GM21526 (cell line): Measurements from ENCODE around the gene FZD2.
"Not testable (repeated sequence)": the region's sequence is repeated elsewhere in the genome, so short reads cannot be mapped to it uniquely, and the experiment has no call there.

ENCODE experiments used
- ATAC-seq: cut with Tn5 transposase; IDR thresholded peaks from one replicate; pipeline ENCODE4 v1.9.1; 2021; ENCODE audit warnings: moderate library complexity; ENCODE audit not compliant: unreplicated experiment, low FRiP score

Gene FZD2

DNA sequence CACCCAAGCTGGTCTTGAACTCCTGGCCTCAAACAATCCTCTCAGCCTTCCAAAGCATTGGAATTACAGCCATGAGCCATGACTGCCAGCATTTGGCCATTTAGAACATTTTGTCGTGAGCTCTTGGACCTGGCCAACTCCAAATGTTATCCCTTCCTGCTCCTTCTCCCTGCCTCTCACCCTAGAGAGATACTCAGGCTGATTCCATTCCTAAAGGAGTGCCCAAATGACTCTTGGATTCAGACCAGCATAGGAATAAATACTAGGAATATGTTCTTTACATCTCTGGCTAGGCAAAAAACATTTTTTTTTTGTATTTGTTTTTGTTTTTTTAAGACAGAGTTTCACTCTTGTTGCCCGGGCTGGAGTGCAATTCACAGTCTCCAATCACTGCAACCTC lies 15.5 kb downstream of the FZD2 start:
- ATAC-seq: no peak

DNA sequence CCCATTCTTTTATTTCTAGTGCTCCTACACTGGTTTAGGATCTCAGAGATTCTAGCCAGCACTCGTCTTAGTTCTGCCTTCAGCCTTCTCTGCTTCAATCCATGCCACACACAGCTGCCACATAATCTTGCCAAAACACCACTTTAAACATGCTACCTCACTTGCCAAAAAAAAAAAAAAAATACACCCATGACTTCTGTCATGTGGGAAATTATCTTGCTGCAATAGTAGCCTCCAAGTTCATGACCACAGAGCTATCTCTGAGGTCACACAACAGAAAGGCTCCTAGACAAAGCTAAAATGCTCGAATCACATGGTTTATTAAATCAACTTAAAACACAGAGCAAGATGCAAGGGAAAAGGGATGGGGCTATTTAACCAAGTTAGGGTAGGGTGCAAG lies 18.1 kb downstream of the FZD2 start:
- ATAC-seq: no peak

DNA sequence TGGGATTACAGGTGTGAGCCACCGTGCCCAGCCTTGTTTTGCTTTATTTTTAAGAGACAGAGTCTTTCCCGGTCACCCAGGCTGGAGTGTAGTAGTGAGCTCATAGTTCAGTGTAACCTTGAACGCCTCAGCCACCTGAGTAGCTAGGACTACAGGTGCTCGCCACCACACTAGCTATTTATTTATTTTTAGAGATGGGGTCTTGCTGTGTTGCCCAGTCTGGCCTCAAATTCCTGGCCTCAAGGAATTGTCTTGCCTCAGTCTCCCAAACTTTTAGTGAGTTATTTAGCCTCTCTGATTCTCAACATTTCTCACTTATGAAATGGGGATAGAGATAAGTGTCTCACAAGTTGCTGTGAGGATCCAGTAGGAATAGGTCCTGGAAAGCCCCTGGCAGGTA lies 21.7 kb downstream of the FZD2 start:
- no peak for ATAC-seq

DNA sequence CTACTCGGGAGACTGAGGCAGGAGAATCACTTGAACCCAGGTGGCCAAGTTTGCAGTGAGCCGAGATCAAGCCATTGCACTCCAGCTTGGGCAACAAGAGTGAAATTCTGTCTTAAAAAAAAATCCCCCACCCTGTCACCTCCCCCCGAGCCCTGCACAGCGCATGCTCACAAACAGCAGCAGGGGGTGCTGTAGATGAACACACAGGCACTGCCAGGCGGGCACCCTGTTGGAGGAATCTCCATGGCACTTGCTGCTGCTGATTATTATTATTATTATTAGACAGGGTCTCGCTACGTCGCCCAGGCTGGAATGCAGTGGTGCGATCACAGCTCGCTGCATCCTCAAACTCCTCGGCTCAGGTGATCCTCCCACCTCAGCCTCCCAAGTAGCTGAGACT lies 24.6 kb downstream of the FZD2 start:
- no peak for ATAC-seq

DNA sequence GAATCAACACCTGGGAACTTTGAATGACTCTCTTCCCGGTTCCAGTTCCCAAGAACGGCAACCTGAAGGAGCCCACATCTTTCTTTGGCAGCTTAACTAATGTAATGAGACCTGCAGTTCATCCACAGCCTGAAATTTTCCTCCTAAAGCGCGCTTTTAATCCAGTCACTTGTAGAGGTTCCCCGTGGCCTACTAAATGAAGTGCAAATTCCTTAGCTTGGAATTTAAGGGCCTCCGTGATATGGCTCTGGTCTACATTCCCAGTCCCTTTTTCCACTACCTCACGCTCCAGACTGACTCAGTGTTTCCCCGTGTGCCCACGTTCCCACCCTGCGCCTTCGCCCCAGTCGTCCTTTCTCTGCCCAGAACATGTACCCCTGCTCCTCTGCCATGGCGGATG lies 27.2 kb downstream of the FZD2 start:
- no peak for ATAC-seq

DNA sequence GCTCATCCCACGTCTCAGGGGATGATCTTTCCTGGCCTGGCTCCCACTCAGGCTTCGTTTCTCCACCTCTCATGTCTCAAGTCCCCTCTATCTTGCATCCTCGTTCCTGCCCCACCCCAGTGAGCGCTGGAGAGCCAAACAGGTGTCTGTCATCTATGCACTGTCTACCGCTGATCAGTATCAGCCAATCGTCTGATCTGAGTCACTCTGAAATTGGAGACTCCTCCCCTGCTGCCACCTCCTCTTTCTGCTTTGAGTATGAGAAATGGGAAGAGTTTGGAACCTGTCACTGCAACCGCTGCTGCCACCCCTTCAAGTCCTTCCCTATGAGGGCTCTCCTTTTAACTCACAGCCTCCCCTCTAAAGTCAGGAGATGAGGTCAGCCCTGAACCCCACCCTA lies 28.0 kb downstream of the FZD2 start:
- no peak for ATAC-seq

DNA sequence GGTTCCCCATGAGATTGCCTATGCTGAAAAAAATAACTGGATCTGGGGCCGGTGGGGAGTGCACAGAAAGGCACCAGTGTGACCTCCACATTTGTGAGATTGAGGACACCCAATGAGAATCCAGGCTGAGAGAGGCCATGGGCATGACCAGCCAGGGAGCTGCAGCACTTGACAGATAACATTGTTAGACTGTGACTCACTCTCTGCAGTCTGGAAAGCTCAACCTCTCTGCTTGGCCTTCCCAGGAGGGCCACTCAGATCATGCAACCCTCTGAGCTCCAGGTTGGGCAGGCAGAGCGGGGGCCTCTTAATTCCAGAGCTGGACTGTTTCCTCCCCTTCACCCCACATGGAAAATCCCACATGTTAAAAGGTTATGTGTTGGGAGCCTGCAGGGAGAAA lies 30.1 kb downstream of the FZD2 start:
- ATAC-seq: no peak

DNA sequence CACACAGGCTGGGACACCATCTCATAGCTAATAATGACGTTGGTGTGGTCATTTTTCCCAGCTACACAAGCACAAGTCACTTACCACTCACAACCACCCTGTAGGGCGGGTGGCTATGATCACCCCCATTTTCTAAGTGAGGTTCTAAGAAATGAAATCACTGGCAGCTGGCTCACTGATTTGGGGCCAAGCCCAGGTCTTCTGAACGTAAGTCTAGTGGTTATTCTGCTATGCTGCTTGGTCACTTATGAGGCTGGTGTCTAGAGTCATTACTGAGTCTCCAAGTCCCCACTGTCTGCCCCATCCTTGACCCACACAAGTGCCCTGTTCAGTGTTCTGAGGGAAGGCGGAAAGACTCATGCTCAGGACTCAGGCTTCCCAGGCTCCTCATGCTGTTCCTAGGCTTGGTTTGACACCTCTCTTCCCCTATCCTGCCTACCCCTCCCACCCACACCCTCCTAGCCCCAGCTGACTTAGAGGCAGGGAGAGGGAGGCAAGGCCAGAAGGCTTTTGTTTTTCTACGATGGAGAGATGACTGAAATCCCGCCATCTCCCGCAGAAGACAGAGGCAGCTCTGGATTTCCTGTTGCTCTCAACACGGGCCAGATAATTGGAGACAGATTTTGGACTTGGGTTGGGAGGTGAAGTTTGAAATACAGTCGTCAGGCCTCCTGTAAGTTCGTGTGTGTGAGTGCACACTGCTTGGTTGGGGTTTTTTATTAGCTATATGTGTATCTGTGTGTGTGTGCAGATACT lies 32.2 kb downstream of the FZD2 start:
- ATAC-seq: no peak

DNA sequence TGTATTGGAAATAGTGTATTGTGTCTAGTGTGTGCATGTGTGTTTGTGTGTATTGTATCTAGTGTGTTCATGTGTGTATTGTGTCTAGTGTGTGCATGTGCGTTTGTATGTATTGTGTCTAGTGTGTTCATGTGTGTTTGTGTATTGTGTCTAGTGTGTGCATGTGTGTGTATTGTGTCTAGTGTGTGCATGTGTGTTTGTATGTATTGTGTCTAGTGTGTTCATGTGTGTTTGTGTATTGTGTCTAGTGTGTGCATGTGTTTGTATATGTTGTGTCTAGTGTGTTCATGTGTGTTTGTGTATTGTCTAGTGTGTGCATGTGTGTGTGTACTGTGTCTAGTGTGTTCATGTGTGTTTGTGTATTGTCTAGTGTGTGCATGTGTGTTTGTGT lies 32.8 kb downstream of the FZD2 start:
- ATAC-seq: not testable (repeated sequence)

DNA sequence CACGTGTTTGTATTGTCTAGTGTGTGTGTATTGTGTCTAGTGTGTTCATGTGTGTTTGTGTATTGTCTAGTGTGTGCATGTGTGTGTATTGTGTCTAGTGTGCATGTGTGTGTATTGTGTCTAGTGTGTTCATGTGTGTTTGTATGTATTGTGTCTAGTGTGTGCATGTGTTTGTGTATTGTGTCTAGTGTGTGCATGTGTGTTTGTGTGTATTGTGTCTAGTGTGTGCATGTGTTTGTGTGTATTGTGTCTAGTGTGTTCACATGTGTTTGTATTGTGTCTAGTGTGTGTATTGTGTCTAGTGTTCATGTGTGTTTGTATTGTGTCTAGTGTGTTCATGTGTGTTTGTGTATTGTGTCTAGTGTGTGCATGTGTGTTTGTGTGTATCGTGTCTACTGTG lies 33.5 kb downstream of the FZD2 start:
- ATAC-seq: not testable (repeated sequence)

DNA sequence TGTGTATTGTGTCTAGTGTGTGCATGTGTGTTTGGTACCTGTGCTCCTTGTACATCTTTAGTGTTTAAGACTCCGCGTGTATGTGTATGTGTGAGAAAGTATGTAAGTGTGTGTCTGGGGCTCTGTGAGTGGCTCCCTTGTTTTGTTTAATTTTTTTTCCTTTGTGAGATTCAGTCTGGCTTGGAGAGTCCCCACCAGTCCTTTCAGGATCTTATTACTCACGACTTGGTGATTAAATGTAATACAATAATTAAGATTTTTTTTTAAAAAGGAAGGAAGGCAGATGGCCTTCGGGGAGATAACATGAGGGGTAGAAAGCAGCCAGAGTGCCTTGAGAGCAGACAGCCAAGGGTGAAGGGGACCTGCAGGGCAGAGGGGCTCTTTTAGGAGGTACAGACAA lies 33.9 kb downstream of the FZD2 start:
- no peak for ATAC-seq

DNA sequence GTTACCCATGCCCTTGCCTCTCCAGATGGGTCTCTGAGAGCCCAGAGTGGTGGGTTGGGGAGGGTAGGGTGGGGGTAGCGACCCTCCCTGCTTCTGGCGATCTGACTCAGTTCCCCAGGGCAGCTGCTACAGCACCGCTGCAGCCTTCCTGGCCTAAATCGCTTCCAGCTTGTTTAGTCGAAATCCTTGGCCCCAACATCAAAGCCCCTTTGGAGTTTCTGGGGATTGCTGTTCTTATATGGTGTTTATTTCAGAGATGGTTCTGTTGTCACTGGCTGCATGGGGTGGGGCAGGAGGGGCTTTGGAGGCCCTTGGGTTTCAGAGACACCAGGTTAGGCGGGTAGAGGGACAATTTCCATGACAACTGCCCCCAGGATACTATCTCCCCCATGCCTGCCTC lies 35.9 kb downstream of the FZD2 start:
- ATAC-seq: no peak

DNA sequence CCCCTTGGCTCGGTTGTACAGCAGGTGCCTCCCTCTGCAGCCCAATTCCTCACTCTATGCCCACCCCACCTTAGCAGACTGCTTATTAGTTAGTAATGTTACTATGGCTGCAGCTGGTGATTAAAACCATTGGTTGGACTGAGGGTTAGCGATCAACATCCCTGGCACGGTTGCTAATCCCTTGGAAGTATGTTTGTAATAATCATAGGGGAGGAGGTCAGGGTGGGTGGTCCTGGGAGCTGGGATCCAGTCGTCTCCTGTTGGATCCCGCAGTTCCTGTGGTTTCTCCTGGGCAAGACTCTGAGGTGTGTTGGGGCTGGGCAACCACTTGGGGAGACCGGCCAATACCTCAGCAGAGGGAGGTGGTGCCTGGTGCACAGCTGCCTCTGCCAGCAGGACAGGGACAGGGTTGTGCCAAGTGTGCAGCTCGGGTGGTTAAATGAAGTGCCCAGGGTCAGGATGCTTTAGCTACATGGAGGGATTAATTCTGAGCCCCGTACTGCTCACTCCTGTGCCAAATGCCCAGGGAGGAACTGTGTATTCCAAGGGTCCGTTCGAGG lies 38.0 kb downstream of the FZD2 start:
- no peak for ATAC-seq

DNA sequence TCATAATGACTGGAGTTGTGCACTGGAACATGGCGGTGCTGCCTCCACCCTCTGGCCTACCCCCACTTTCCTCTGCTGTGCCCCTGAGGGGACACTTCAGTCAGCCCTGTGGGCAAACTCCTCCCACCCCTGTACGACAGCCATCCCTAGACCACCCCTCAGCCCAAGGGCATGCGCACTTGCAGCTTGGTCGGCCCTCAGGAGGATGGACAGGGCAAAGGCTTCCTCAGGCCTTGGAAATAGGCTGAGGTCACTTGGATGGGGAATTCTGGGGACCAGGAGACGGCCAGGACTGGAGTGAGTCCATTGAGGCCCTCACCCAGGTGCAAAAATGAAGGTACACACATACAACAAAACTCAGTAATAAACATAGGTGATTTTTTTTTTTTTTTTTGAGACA lies 41.0 kb downstream of the FZD2 start:
- no peak for ATAC-seq

DNA sequence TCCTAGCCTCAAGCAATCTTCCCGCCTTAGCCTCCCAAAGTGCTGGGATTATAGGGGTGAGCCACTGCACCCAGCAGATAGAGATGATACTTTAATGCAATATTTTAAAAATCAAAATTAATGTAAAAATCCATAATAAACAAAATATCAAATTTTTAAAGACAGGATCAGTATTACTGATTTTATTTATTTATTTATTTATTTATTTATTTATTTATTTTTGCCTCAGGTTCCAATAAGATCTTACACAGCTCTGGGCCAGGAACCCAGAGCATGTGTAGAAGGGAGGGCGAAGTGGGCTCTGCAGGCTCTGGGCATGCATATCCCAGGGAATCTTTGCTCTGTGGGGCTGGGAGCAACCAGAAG lies 41.6 kb downstream of the FZD2 start:
- ATAC-seq: no peak

DNA sequence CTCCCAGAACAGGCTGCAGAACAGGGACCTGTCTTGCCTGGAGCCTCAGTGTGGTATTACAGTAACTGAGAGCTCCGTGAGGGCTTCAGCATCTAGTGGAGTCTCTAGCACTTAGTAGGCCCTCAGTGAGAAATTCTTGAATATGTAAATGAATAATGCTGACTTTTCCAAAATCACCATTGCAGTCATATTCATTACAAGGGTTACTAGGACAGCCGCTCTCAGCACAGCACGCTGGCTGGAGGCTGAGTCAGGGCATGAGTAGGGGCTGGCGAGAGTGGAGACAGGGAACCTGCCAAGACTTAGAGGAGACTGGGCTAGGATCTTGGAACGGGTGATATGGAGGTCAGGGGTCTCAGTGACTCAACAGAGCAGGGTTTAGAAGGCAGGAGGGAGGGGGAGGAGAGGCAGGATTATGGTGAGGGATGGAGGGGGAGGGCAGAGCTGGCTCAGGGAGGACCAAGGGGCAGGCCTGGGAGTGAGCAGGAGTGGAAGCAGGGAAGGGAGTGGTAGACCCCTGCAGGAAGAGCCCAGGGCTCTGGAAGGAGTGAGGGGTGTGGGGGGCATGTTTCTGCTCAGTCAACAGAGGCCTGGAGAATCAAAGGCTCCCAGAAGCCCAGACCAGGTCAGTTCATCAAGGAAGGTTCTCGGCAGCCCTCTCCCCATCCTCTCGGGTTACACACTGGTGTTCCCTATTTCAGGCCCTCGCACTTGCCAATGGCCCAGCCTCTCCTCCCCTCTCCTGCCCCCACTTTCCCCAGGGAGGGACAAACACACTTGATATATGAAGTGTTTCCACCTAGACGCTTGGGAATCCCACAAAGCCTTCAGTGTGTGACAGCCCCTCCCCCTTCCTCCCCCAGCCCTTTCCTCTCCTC lies 42.3 kb downstream of the FZD2 start:
- ATAC-seq: no peak

DNA sequence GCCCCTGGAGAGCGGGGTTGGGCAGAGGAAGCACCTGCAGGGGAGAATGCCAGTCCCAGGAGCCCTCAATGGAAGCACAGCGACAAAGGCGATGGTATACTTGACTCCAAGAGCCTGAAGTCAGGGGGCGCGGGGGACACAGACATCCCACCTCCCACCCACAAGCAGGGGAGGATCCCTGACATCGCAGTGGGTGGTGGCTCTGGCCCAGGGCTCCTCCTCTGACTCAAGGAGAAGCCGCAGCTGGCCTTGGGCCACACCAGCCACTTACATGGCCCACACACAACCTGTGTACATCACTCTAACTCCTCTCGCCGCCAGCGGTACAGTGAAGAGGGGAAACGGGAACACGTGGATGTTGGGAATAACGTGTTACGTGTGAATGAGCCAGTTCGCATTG lies 44.3 kb downstream of the FZD2 start:
- ATAC-seq: no peak

DNA sequence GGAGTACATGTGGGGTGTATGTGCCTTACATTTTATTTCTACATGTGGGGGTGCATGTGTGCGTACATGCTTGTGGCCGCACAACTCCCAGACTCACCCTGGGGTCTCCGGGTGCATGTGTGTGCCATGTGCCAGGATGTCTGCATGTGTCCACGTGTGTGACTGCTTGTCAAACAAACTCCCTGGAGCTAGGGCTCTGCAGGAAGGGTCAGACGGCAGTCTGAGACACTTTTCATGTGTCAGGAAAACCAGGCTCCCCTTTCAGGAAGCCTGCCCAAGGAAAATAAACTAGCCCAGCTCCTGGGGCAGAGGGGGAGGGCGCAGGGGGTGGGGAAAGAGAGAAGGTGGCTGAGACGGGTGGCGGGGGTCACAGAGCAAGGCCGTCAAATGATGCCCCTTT lies 44.7 kb downstream of the FZD2 start:
- ATAC-seq: no peak

DNA sequence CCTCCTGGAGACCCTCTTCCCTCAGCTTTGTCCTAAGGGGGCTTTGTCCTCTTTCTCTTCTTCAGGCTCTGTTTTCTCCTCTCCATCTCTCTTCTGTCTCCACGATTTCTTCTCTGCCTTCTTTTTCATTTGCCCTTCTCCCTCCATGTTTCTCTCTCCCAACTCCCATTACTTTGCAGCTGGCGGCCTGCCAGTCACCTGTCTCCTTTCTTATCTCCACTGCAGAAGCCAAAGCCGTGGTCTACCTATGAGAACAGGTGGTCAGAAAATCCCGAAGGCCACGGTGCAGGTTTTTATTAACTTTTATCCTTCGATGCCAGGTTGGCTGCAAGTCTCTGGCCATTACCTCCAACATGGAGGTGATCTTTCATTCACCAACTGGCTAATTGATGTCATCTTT lies 45.1 kb downstream of the FZD2 start:
- no peak for ATAC-seq

DNA sequence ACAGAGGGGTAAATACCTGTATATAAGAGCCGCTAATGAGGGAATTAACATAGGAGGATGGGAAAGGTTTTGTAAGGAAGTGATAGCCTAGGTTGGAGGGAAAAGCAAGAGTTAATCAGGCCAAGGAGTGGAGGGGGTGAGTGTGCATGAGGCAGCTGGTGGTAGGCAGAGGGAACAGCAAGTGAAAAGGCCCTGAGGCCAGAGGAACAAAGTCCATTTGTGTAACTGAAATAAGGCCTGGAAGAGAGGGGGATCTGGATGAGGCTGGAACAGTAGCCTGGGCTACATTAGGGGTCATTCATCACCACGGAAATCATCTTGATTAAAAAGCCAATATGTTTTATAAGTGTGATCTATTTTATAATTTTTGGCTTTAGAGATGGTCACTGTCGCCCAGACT lies 45.7 kb downstream of the FZD2 start:
- ATAC-seq: no peak

DNA sequence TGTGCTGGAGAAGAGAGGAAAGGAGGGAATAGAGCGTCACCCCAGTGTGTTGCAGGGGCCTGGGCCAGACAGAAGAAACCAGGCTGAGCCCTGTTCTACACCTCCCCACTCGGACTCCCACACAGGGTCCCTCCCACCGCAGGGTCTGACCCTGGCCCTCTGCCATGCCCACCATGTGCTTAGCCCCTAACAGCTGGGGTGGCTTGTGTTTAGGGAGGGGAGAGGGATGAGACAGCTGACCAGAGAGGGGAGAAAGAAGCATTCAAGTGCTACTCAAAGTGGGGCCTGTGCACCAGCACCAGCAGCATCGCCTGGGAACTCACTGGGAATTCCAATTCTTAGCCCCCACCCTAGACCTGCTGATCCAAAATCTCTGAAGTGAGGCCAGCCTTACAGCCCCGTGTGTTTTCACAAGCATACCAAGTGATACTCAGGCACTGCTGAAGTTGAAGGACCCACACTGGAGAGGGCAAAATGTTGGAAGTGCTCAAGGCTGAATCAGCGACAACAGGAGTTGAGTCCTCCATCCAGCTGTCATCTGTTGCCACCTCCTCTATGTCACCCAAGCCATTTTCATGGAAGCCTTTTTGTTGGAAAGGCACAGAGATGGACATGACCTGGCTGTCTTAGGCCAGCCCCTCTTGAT lies 47.0 kb downstream of the FZD2 start:
- ATAC-seq: no peak
